BJ (cell line): ENCODE results near the gene DYNC2LI1. TPM values are rescaled to one million over a fixed set of nuclear protein-coding genes. Genes with fewer than 3 reads are reported as not detected.
A peak's percentile ranks its signal among the peaks of the same experiment; 100 is the strongest.

ENCODE experiments used
- CTCF ChIA-PET: fragments of 350-600 bp; formaldehyde crosslinking; extraction: SDS; loops from one replicate; lab custom pipeline; 2021; ENCODE audit warnings: antibody characterized with exemption, inconsistent platforms; lab: Yijun Ruan, JAX
- POLR2A ChIA-PET: fragments of 300-600 bp; sonication (Branson Sonifier 250); formaldehyde crosslinking; extraction: SDS; loops from one replicate; lab custom pipeline; 2021; ENCODE audit warnings: antibody characterized with exemption; lab: Charles Lee
- DNase-seq: peaks from one replicate; pipeline ENCODE4 v3.0.0-alpha.2; 2011; ENCODE audit warnings: low read depth
- H3K27me3 ChIP-seq: 2 replicates; pipeline ENCODE4 v1.6.0; 2011; ENCODE audit warnings: low read length; ENCODE audit not compliant: control insufficient read depth, insufficient read depth
- H3K36me3 ChIP-seq: 2 replicates; pipeline ENCODE4 v1.5.1; 2011; ENCODE audit warnings: low read length; ENCODE audit not compliant: control insufficient read depth, insufficient read depth
- H3K4me3 ChIP-seq: 2 replicates; pipeline ENCODE4 v1.5.1; 2011; ENCODE audit warnings: low read depth, mild to moderate bottlenecking, control low read depth, low read length
- polyA plus RNA-seq: library from polyadenylated mRNA; depleted of rRNA; stranded (reverse); fragments of >200 nt; gene quantifications from 2 replicates; pipeline ENCODE4 v1.2.3, GENCODE V29; 2011
- TF ChIP-seq, protein P1 (sequence below): IDR thresholded peaks from 2 replicates; pipeline ENCODE4 v1.5.1; 2011; ENCODE audit warnings: low read depth, mild to moderate bottlenecking, control low read depth, inconsistent platforms, low read length, moderate library complexity; ENCODE audit not compliant: insufficient read depth

The DYNC2LI1 gene
- polyA plus RNA-seq, 1 experiment, result 7.2 TPM

DNA sequence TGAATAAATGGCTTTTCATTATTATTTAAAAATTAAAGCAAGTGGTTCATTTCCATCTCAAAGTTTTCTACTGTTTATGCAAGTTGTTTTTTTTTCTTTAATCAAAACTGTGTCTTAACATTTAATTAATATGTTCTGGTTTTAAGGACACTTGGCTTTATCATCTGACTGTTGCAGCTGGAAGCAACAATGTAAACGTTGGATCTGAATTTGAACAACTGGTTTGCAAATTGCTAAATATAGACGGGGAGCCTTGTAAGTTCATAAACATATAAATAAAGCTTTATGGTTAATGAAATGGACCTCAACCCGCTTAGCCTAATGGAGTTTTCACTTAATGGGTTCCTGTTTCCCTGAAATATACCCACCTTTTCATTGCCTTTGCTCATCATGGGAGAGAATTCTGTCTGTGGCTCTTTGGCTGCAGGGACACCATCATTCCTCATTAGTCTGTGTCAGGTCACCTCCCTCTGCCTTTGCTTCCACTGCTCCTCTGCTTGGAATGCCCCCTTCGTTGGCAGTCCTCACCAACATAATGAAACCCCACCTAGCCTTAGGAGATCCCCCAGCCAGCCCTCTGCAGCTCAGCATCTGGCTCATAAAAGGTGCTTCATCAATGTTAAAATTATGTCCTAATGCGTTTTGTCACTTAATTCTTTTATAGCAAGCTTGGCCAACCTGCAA, 44.2 kb upstream of the DYNC2LI1 start:
- no peak overlapping the region for H3K4me3 ChIP-seq
- H3K27me3 ChIP-seq, result 0 out of 2 replicates have a peak, but pooled peaks cover 1% of the 10 kb centered on the region
- no peaks in the 10 kb centered on the region for H3K36me3 ChIP-seq
- TF ChIP-seq, protein P1, sequence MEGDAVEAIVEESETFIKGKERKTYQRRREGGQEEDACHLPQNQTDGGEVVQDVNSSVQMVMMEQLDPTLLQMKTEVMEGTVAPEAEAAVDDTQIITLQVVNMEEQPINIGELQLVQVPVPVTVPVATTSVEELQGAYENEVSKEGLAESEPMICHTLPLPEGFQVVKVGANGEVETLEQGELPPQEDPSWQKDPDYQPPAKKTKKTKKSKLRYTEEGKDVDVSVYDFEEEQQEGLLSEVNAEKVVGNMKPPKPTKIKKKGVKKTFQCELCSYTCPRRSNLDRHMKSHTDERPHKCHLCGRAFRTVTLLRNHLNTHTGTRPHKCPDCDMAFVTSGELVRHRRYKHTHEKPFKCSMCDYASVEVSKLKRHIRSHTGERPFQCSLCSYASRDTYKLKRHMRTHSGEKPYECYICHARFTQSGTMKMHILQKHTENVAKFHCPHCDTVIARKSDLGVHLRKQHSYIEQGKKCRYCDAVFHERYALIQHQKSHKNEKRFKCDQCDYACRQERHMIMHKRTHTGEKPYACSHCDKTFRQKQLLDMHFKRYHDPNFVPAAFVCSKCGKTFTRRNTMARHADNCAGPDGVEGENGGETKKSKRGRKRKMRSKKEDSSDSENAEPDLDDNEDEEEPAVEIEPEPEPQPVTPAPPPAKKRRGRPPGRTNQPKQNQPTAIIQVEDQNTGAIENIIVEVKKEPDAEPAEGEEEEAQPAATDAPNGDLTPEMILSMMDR, result no peak
- POLR2A ChIA-PET, result no interaction called here
- CTCF ChIA-PET, result interaction anchor here (2.3 kb wide), 1 partner anchor 15 kb away, joined by 4 read pairs; no protein-coding TSS in a partner anchor
- DNase-seq, result no peak

DNA sequence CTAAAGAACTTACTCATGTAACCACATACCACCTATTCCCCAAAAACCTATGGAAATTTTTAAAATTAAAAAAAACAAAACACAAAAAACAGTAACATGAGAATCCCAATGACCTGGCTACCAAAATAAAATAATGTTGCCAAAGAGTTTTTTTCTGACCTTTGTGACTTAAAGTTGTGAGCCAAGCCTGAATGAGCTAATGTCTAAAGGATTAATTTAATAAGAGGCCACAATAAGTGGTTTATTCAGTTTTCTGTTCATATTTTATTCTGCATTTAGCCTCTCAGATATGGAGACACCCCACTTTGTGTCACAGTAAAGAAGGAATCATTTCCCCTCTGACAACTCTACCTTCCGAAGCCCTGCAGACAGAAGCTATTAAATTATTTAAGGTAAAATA, 42.6 kb upstream of the DYNC2LI1 start:
- DNase-seq, result no peak
- no peak overlapping the region for H3K4me3 ChIP-seq
- TF ChIP-seq, protein P1, result no peak
- ChIA-PET POLR2A (no interaction called here), CTCF (interaction anchor here (0.7 to 2.3 kb wide), 2 partner anchors 9 to 17 kb away, joined by 3 to 4 read pairs; no protein-coding TSS in a partner anchor)
- no peaks in the 10 kb centered on the region for H3K36me3 ChIP-seq
- no peaks in the 10 kb centered on the region for H3K27me3 ChIP-seq

DNA sequence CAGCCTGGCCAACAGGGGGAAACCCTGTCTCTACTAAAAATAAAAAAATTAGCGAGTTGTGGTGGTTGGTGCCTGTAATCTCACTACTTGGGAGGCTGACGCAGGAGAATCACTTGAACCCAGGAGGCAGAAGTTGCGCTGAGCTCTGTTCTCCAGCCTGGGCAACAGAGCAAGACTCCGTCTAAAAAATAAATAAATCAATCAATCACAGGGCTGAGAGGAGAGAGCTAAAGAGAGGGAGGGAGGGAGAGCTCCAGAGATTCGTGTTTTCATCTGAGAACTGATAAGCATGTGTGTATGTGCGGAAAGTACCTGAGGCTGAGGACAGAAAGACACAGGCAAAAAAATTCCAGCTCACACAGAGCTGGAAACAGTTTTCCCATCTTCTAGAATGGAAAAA, 37.2 kb upstream of the DYNC2LI1 start:
- no peak for DNase-seq
- H3K27me3 ChIP-seq, result no peaks in the 10 kb centered on the region
- no peaks in the 10 kb centered on the region for H3K36me3 ChIP-seq
- no peak overlapping the region for H3K4me3 ChIP-seq
- ChIA-PET CTCF (interaction anchor here (1.0 to 1.5 kb wide), 2 partner anchors 28 to 62 kb away, joined by 3 to 4 read pairs; no protein-coding TSS in a partner anchor), POLR2A (no interaction called here)
- TF ChIP-seq, protein P1, result no peak

DNA sequence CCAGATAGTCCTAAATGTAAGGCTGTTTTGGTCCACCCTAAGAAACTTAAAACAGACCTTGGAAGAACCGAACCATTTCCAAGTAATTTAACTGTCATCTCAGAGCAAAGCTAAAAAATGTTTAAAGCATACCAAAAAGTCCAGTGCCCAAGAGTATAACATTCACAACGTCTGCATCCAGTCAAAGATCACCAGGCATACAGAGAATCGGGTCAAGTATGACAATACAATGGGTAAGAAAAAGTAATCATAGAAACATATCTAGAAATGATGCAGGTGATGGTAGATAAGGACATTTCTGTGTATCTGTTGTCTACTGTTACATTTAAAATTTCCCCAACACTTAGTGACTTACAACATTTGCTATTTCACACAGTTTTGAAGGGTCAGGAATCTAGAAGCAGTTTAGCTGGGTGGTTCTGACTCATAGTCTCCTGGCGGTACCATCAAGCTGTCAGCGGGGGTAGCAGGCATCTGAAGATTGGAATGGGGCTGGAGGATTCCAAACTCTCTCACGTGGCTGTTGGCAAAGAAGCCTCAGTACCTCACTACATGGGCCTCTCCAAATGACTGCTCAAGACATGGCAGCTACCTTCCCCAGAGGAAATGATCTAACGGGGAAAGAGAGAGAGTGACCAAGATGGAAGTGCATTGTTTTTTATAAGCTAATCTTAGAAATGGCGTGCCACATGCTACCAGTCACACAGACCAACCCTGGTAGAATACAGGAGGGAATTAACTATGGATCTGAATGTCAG, 36.6 kb upstream of the DYNC2LI1 start:
- POLR2A ChIA-PET, result no interaction called here
- TF ChIP-seq, protein P1, result no peak
- Histone ChIP-seq H3K4me3 (no peak overlapping the region), H3K36me3 (no peaks in the 10 kb centered on the region), H3K27me3 (no peaks in the 10 kb centered on the region)
- CTCF ChIA-PET, result interaction anchor here (1.0 to 1.5 kb wide), 2 partner anchors 28 to 61 kb away, joined by 3 to 4 read pairs; no protein-coding TSS in a partner anchor
- peak; percentile 57 for DNase-seq

DNA sequence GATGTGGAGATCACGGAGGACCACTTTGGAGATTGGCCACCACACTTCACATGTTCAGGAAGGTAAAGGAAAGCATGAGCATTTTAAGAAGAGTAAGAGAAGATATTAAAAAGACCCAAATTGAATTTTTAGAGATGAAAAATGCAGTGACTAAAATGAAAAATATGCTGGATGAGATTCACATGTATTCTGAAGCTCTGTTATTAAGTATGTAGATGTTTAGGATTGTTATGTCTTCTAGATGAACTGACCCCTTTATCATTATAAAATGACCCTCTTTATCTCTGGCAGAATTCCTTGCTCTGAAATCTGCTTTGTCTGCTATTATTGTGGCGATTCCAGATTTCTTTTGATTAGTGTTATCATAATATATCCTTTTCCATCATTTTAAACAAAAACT, 36.0 kb upstream of the DYNC2LI1 start:
- no peaks in the 10 kb centered on the region for H3K27me3 ChIP-seq
- ChIA-PET CTCF (interaction anchor here (0.8 to 1.5 kb wide), 2 partner anchors 24 to 27 kb away, joined by 3 read pairs; no protein-coding TSS in a partner anchor), POLR2A (no interaction called here)
- DNase-seq, result no peak
- TF ChIP-seq, protein P1, result no peak
- H3K4me3 ChIP-seq, result no peak overlapping the region
- no peaks in the 10 kb centered on the region for H3K36me3 ChIP-seq
